IPS DF 19.7 (cell line): ENCODE results near the gene PXYLP1.

Experiments used
- DNase-seq: peaks from one replicate; pipeline ENCODE4 v3.0.0-alpha.2; 2013; ENCODE audit warnings: low read depth, low spot score

Gene PXYLP1

GRCh38 chr3:141228395-141228794 lies 3.2 kb upstream of the PXYLP1 start:
- DNase-seq, result no peak

GRCh38 chr3:141229132-141229531 lies 2.5 kb upstream of the PXYLP1 start:
- no peak for DNase-seq

DNA sequence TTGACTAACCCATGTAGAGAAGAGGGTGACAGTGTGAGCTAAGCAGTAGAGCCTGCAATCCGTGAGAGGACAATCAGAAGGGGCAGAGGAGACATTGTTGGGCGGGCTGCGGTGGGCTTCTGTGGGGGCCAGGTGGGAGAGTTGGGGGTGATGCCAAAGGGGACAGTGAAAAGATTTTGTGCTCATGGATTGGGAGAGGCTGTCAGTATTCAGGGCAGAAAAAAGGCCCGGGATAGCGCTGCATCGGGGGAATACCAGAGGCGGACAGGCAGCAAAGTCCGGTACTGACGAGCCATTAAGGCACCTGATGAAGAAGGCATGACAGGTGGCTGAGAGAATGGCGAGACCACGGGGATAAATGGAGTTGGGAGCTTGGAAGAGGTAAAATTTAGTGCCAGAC lies 1.3 kb upstream of the PXYLP1 start:
- no peak for DNase-seq

GRCh38 chr3:141231952-141232823 lies 563 bp downstream of the PXYLP1 start:
- DNase-seq, result no peak

- DNase-seq, result no peak
Observed at GRCh38 chr3:141233457-141234161, 2.0 kb downstream of the PXYLP1 start.

- DNase-seq, result no peak
Observed at GRCh38 chr3:141234283-141234682, 2.7 kb downstream of the PXYLP1 start.

DNA sequence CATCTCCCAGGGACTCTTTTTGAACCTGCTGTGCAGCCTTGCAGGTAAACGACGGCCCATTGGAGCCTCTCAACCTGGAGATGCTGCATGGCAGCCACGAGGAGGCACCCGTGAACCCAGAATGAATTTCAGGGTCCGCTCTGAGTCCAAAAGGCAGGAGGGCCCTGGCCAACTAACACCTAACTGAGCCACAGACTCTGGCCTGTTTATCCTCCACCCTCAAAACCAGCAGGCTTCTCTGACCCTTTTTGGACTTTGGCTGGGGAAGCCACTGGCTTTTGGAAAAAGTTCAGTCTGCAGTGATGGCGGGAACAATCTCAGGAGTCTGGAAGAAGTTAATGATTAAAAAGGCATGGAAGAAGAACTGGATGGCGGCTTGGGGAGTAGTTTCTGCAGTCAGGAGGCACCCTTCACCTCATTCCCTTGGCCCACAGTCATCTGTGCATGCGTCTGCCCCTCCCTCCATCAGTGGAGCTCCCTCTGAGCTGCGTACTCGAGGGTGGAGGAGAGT lies 4.1 kb downstream of the PXYLP1 start:
- DNase-seq, result no peak

DNA sequence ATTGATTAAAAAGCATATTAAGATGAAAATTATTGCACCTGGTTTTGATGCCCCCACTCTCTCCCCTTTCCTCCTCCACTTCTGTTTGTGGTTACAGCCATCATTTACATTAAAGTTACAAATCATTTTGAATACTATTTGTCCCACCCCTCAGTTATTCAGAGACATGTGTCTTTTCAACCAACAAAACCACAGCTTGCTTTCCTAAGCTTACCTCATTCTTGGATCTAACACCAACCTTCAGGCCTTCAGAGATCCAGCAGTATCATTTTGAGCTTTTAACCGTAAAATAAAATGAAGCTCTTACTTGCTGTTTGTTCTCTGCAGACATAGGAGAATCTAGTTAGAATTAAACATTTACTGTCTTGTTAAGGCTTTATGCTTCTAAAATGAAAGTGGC lies 4.7 kb downstream of the PXYLP1 start:
- no peak for DNase-seq

DNA sequence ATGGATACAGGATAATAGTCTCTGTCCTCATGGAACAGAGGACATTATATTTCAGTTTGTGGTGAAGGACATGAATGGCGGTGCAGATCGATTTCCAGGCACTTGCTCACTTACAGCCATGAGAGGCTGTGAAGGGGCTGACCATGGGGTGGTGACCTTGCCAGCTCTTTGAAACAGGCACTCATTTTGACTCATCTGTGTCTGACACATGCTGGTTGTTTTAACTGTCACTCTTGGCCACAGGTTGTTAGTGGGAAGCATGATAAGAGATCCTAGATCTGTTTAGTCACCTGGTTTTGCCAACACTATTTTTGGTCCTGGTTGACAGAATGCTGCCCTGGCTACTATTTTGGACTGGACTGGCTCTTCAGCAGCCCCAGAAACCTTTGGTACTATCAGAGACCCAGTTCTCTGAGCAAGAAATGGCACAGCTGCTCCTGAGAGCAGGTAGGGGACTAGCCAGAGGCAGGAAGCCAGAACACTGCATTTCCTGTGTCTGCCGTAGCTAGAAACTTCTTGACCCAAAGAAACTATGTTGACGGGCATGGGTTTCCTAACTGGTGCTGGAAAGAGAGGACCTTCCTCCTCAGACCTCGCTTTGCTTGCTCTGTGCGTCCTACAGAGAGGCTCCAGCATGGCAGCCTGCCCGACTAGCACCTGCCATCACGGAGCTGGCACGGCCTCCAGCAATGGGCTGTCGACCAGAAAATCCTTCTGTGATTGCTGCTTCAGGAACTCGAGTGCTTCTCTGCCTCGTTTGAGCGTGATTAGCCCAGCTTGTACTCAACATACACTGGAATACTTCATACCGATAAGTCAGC lies 6.3 kb downstream of the PXYLP1 start:
- no peak for DNase-seq

GRCh38 chr3:141239511-141240281 lies 8.1 kb downstream of the PXYLP1 start:
- DNase-seq, result no peak

DNA sequence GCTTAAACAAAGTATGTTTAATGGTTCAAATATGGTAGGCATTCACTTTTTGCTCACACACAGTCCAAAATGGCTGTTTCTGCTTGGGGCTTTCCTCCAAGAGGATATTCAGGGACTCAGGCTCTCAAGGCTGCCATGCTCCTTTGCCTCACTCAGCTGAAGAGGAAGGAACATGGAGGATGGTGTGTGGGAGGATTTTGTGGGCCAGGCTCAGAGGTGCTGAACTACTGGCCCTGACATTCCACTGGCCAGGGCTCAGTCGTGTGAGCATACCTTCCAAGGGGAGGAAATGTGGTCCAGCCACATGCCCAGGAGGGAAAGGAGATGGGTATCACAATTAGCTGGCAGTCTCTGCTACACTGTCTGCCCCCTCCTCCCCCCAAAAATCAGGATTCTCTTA lies 8.7 kb downstream of the PXYLP1 start:
- DNase-seq, result no peak

- no peak for DNase-seq
Observed at GRCh38 chr3:141240687-141241615, 9.3 kb downstream of the PXYLP1 start.

- DNase-seq, result no peak
Observed at GRCh38 chr3:141241616-141242376, 10.2 kb downstream of the PXYLP1 start.

DNA sequence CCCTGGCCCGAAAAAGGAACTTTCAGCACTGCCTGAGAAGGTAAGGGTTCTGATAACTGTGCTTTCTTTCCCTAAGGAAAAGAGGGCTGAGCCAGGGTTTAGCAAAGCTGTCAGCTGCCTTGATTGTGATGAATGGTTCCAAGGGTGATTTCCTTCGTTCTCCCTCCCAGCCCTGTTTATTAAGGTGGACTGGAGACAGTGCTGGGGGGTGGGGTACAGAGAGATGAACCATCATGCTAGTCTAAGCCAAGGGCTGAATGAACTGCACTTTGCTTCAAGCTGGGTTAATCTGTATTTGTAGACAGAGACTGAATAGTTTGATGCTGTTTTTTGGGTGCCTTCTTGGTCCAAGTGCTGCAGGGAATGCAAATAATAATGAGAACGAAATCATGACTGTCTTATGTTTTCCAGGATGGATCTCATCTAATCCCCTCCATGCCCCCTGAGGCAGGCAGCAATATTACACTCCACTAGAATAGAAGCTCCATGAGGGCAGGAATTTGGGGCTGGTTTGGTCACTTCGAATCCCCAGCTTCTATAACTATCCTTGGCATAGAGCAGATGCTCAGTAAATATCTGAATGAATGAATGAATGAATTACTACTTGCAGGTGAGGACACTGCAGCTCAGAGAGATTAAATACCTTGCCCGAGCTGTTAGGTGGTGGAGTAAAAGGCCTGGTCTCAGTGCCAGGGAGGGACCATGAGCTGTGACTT lies 10.9 kb downstream of the PXYLP1 start:
- no peak for DNase-seq

DNA sequence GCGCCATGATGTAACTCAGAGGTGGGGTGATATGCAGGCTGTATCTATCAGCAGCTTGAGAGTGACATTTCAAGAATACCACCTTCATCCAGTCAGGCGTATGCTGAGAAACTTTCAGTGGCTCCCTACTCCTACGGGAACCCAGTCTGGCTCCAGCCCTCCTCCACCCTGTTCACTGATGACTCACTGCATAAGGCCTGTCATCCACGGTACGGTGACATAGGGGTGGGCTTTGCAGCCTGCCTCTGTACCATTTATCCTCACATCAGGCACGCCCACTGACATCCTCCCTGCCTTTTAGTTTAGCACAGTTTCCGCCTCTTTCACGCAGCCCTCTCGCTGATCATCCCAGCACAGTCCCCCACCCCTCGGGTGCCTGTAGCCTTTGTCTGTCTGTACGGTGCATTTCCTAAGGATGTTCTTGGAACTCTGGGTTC lies 11.7 kb downstream of the PXYLP1 start:
- DNase-seq, result no peak

GRCh38 chr3:141246224-141246957 lies 14.8 kb downstream of the PXYLP1 start:
- DNase-seq, result no peak

DNA sequence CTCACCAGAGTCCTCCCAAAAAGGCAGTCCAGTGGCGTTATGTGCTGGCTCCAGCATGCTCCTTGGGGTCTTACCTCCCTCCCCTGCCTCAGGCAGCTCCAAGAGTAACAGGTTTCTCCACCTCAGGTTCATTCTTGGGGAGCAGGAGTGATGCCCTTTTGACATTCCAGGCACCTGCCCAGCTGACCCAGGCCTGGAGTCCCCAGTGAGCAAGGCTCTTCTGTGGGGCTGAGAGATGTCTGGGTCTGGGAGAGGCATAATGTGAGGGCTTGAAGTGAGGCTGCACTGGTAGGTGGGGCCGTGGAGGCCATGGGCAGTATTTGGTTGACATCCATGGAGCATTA lies 15.3 kb downstream of the PXYLP1 start:
- no peak for DNase-seq

DNA sequence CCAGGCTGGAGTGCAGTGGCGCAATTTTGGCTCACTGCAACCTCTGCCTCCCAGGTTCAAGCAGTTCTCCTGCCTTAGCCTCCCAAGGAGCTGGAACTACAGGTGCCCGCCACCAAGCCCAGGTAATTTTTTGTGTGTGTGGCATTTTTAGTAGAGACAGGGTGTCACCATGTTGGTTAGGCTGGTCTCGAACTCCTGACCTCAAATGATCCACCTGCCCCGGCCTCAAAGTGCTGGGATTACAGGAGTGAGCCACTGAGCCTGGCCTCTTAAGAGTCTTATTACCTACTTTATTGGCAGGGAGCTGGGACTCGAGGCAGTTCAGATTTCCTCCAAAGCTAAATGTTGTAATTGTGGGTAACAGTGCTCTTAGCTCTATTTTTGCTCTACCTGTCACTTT lies 16.4 kb downstream of the PXYLP1 start:
- DNase-seq, result no peak
